Body of pancreas (tissue), 4 donors: ENCODE data around the gene SCGB3A2. TPM values are rescaled to one million over a fixed set of nuclear protein-coding genes. Genes with fewer than 3 reads are reported as not detected.

Experiments
- ATAC-seq: fragments of 150-250 bp; one replicate; pipeline ENCODE4 v1.9.1; 2016
- DNase-seq, 4 donors: peaks; one replicate each; pipeline ENCODE4 v3.0.0-alpha.2; 2019
- H3K27ac ChIP-seq, 4 donors: fragments of 200-600 bp; sonication (generic); 1 replicate in 3 of 4; 2 replicates in 1 of 4; pipeline versions ENCODE4 v1.5.1 to v1.6.1; 2016 to 2019; ENCODE audit warnings: mild to moderate bottlenecking in 1 of 4, mixed read lengths in 1 of 4, moderate library complexity in 1 of 4
- H3K27me3 ChIP-seq, 2 donors: fragments of 200-600 bp; sonication (generic); one replicate each; pipeline ENCODE4 v1.6.0; 2016; ENCODE audit warnings: mild to moderate bottlenecking in 1 of 2
- H3K36me3 ChIP-seq, 2 donors: fragments of 200-600 bp; sonication (generic); replicated peaks in 1 of 2; 2 replicates each; pipeline ENCODE4 v1.5.1; 2016; ENCODE audit warnings: low read depth in 2 of 2; ENCODE audit not compliant: insufficient read depth in 1 of 2
- H3K4me1 ChIP-seq: fragments of 200-600 bp; sonication (generic); one replicate; pipeline ENCODE4 v1.6.0; 2016
- H3K4me3 ChIP-seq, 2 donors: fragments of 200-600 bp; sonication (generic); 1 replicate in 1 of 2; 2 replicates in 1 of 2; pipeline ENCODE4 v1.5.1; 2016 to 2019
- H3K9me3 ChIP-seq, 3 donors: fragments of 200-600 bp; sonication (generic); 1 replicate in 2 of 3; 2 replicates in 1 of 3; pipeline ENCODE4 v1.5.1; 2016
- CTCF ChIP-seq, 7 experiments: fragments of 450-650 bp in 4 of 7; fragments of 200-600 bp in 3 of 7; sonication (generic) in 3 of 7; IDR thresholded peaks; one replicate each; pipeline ENCODE4 v1.5.1; 2016 to 2019; ENCODE audit warnings: antibody characterized with exemption in 7 of 7
- POLR2A ChIP-seq, 3 donors: fragments of 450-650 bp; IDR thresholded peaks; one replicate each; pipeline ENCODE4 v1.6.1; 2016; ENCODE audit warnings: antibody characterized with exemption in 3 of 3, mild to moderate bottlenecking in 2 of 3
- WGBS, 2 donors: methylation state at CpG; one replicate each; pipeline ENCODE4 v1.1.5; 2017; 5-methylcytosine and 5-hydroxymethylcytosine counted together
- intact Hi-C: fragments of 100-400 bp; cut with DNase I; formaldehyde crosslinking; loops from one replicate; pipeline ENCODE4 v1.15.1; 2023
- total RNA-seq, 2 donors: library from RNA; depleted of rRNA; stranded (reverse); fragments of >200 nt; gene quantifications; one replicate each; pipeline ENCODE4 v1.1.0, GENCODE V29; 2016

SCGB3A2 gene
- total RNA-seq, 2 donors from 2014 or later, result not detected

GRCh38 chr5:147918101-147918685, 39.7 kb downstream of the SCGB3A2 start:
- intact Hi-C loops, result no loop called here
- H3K36me3 ChIP-seq, result no peaks in the 10 kb centered on the region
- no peaks in the 10 kb centered on the region for H3K4me1 ChIP-seq
- no peak overlapping the region for H3K27ac ChIP-seq
- no peaks in the 10 kb centered on the region for H3K9me3 ChIP-seq
- no peak for DNase-seq
- 50 to 59% methylated on average over 2 of the region's 2 CpGs for WGBS, 2 donors
- TF ChIP-seq POLR2A (IDR thresholded peaks at IDR 0.05), result no peak
- TF ChIP-seq CTCF (IDR thresholded peaks at IDR 0.05), result no peak
- ATAC-seq, result no peak
- no peaks in the 10 kb centered on the region for H3K27me3 ChIP-seq
- H3K4me3 ChIP-seq, result no peak overlapping the region

DNA sequence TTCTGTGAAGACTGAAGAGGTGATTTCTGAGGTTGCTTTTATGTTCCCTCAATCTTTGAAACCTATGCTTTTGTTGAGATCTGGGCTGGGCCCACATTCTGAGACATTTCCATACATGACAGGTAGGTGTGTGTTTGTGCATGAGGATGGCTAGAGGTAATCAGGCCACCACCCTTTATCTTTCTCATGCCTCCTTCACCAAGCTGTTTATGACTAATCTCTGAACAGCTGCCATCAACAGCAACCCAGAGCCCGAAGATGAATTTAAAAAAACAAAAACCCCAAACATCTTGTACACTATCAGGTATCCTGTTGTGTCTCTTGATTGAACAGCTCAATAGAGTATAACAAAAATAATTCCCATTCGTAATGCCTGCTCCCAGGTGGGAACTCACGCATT, 40.4 kb downstream of the SCGB3A2 start:
- intact Hi-C loops, result no loop called here
- DNase-seq (no peak), ATAC-seq (no peak)
- no peak overlapping the region for H3K4me3 ChIP-seq
- H3K36me3 ChIP-seq, result no peaks in the 10 kb centered on the region
- H3K4me1 ChIP-seq, result no peaks in the 10 kb centered on the region
- no peak for TF ChIP-seq CTCF (IDR thresholded peaks at IDR 0.05)
- no peak for TF ChIP-seq POLR2A (IDR thresholded peaks at IDR 0.05)
- no peak overlapping the region for H3K27ac ChIP-seq
- WGBS, 2 donors, result 70 to 84% methylated on average over 3 of the region's 3 CpGs
- H3K9me3 ChIP-seq, result no peaks in the 10 kb centered on the region
- no peaks in the 10 kb centered on the region for H3K27me3 ChIP-seq

- no peaks in the 10 kb centered on the region for H3K36me3 ChIP-seq
- H3K4me3 ChIP-seq, result no peak overlapping the region
- 86 to 89% methylated on average over 4 of the region's 4 CpGs for WGBS, 2 donors
- no peak for TF ChIP-seq POLR2A (IDR thresholded peaks at IDR 0.05)
- no peak for TF ChIP-seq CTCF (IDR thresholded peaks at IDR 0.05)
- no peaks in the 10 kb centered on the region for H3K9me3 ChIP-seq
- no peak overlapping the region for H3K27ac ChIP-seq
- no peak for DNase-seq
- no peaks in the 10 kb centered on the region for H3K27me3 ChIP-seq
- intact Hi-C loops, result no loop called here
- ATAC-seq, result no peak
- H3K4me1 ChIP-seq, result no peaks in the 10 kb centered on the region
Observed at GRCh38 chr5:147920420-147921030, 42.0 kb downstream of the SCGB3A2 start.

DNA sequence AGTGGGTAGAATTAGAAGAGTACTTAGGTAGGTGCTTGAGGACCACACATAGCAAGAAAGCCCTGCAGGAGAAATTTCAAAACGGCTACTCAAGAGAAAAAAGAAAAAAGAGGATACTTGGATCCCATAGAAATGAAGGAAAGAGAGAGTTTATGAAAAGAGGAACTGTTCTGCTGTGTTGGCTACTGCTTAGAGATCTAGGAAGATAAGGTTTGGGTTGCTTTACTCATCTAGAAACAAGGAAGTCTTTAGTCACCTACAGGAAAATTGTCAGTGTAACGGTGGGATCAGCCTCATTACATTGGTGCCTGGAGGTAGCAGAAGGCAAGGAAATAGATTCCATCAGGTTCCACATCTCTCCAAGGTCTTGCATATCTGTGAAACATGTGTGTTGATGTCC, 42.6 kb downstream of the SCGB3A2 start:
- no peak overlapping the region for H3K4me3 ChIP-seq
- WGBS, 2 donors, result 51 to 69% methylated on average over 2 of the region's 2 CpGs
- no peak overlapping the region for H3K27ac ChIP-seq
- H3K9me3 ChIP-seq, result no peaks in the 10 kb centered on the region
- no peaks in the 10 kb centered on the region for H3K4me1 ChIP-seq
- ATAC-seq, result no peak
- DNase-seq, result no peak
- intact Hi-C loops, result no loop called here
- TF ChIP-seq CTCF (IDR thresholded peaks at IDR 0.05), result no peak
- TF ChIP-seq POLR2A (IDR thresholded peaks at IDR 0.05), result no peak
- no peaks in the 10 kb centered on the region for H3K36me3 ChIP-seq
- H3K27me3 ChIP-seq, result no peaks in the 10 kb centered on the region

DNA sequence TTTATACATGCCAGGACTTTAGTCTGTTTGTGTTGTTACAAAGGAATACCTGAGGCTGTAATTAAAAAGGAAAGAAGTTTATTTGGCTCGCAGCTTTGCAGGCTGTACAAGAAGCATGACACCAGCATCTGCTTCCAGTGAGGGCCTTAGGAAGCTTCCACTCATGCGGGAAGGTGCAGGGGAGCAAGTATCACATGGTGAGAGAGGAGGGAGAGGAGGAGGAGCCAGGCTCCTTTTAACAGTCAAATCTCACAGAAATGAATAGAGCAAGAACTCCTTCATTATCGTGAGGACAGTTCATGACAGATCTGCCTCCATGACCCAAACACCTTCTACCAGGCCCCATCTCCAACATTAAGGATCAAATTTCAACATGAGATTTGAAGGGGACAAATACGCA, 46.5 kb downstream of the SCGB3A2 start:
- no peak overlapping the region for H3K27ac ChIP-seq
- intact Hi-C loops, result no loop called here
- DNase-seq, result no peak
- no peak for TF ChIP-seq CTCF (IDR thresholded peaks at IDR 0.05)
- no peak for TF ChIP-seq POLR2A (IDR thresholded peaks at IDR 0.05)
- no peaks in the 10 kb centered on the region for H3K36me3 ChIP-seq
- no peak overlapping the region for H3K4me3 ChIP-seq
- 83 to 85% methylated on average over 4 of the region's 4 CpGs for WGBS, 2 donors
- no peak for ATAC-seq
- H3K4me1 ChIP-seq, result no peaks in the 10 kb centered on the region
- H3K27me3 ChIP-seq, result no peaks in the 10 kb centered on the region
- no peaks in the 10 kb centered on the region for H3K9me3 ChIP-seq
